Upper lobe of left lung (tissue), 6 donors: ENCODE measurements around the gene SIK2. TPM values are rescaled to one million over a fixed set of nuclear protein-coding genes. Genes with fewer than 3 reads are reported as not detected.

ENCODE experiments used
- ATAC-seq, 2 donors: fragments of 200-7000 bp; cut with Tn5 transposase; one replicate each; pipeline ENCODE4 v1.9.1; 2022; ENCODE audit warnings: mild to moderate bottlenecking in 2 of 2, moderate library complexity in 2 of 2; ENCODE audit not compliant: low FRiP score in 2 of 2
- DNase-seq, 2 donors: peaks; one replicate each; pipeline ENCODE4 v3.0.0-alpha.2; 2019 to 2020
- H3K27ac ChIP-seq, 4 donors: fragments of 200-600 bp; sonication (generic); one replicate each; pipeline ENCODE4 v1.5.1; 2016 to 2019
- H3K27me3 ChIP-seq, 4 donors: fragments of 200-600 bp; sonication (generic); one replicate each; pipeline ENCODE4 v1.5.1; 2017 to 2019
- H3K36me3 ChIP-seq, 4 donors: fragments of 200-600 bp; sonication (generic); one replicate each; pipeline ENCODE4 v1.5.1; 2016 to 2019
- H3K4me1 ChIP-seq, 4 donors: fragments of 200-600 bp; sonication (generic); one replicate each; pipeline ENCODE4 v1.5.1; 2018 to 2019
- H3K4me3 ChIP-seq, 4 donors: fragments of 200-600 bp; sonication (generic); one replicate each; pipeline ENCODE4 v1.5.1; 2017 to 2019; ENCODE audit warnings: mild to moderate bottlenecking in 2 of 4, moderate library complexity in 1 of 4
- H3K9me3 ChIP-seq, 4 donors: fragments of 200-600 bp; sonication (generic); one replicate each; pipeline ENCODE4 v1.5.1; 2018 to 2019
- EP300 ChIP-seq, 4 donors: sonication (generic); formaldehyde crosslinking; IDR thresholded peaks; one replicate each; pipeline ENCODE4 v1.5.1; 2017; ENCODE audit warnings: antibody characterized with exemption in 4 of 4, control low read depth in 2 of 4
- POLR2A ChIP-seq, 4 donors: fragments of 450-650 bp; IDR thresholded peaks; one replicate each; pipeline ENCODE4 v1.5.1; 2016 to 2017; ENCODE audit warnings: antibody characterized with exemption in 4 of 4, mild to moderate bottlenecking in 2 of 4
- POLR2AphosphoS5 ChIP-seq, 2 donors: sonication (generic); formaldehyde crosslinking; IDR thresholded peaks; one replicate each; pipeline ENCODE4 v1.5.1; 2017; ENCODE audit warnings: antibody characterized with exemption in 2 of 2
- WGBS, 2 donors: methylation state at CpG; one replicate each; pipeline ENCODE4 v1.1.5; 2017 to 2018; 5-methylcytosine and 5-hydroxymethylcytosine counted together
- total RNA-seq, 6 donors: library from RNA; depleted of rRNA in 4 of 6; stranded (reverse); fragments of >200 nt in 4 of 6; gene quantifications; one replicate each; pipeline versions ENCODE4 v1.1.0 to v1.2.1, GENCODE V29; 2016 to 2021
- TF ChIP-seq, protein P1 (sequence below), 6 experiments: fragments of 450-650 bp in 4 of 6; fragments of 200-600 bp in 2 of 6; sonication (generic) in 2 of 6; IDR thresholded peaks; one replicate each; pipeline ENCODE4 v1.5.1; 2016 to 2019; ENCODE audit warnings: antibody characterized with exemption in 6 of 6
- donor health status: DM: no; HTN: no; CAD: no; lungs with moderate emphysema.
- donor health status: DM: no; HTN: yes; CAD: no; lungs with severe emphysema.

SIK2 gene
- 10 to 100 TPM; 23.0 to 35.9 (median 27.6) TPM for total RNA-seq

DNA sequence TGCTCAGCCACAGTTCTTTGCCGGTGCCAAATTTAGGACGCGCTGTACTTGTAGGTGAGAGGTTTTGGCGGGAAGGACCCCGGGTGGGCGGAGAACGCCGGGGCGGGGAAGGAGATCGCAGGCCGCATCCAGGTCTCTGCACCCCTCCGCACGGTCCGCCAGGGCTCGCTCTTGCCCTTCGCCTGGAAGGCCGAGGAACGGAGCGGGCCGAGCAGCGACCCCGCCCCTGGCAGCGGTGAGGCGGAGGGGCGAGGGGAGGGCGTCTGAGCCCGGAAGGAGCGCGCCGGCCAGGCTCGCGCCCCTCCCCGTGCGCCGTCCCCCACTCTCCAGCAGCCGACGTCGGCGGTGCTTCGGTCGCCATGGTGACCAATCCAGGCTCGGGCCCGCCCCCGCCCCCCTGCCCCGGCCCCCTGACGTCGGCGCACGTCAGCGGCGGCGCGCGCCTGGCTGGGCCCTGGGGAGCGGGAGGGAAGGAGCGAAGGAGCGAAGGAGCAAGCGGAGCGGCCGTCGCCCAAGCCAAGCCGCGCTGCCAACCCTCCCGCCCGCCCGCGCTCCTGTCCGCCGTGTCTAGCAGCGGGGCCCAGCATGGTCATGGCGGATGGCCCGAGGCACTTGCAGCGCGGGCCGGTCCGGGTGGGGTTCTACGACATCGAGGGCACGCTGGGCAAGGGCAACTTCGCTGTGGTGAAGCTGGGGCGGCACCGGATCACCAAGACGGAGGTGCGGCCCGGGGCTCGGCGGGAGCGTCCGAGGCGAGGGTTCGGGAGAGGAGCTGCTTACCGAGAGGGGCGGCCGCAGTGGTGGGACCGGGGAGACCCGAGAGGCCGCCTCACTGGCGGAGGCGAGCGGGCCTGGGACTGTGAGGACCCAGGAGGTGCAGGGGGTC is at the start of gene SIK2:
SIK2 (plus strand) TSS at position 471 of the 886 bp plus-strand sequence; CDS start at position 586, 115 bp downstream.
- WGBS, 2 donors, result 0% methylated on average over 9 to 37 of the region's 100 CpGs
- no peaks in the 10 kb centered on the region for H3K9me3 ChIP-seq
- DNase-seq (peak; percentile 96 to 98), ATAC-seq (peak; percentile 96 to 99)
- peak within 1 kb of the TSS; percentile 94 to 100 (median 98) for H3K27ac ChIP-seq
- H3K36me3 ChIP-seq, result no peaks in the 10 kb centered on the region
- peak; percentile 82 to 95 for TF ChIP-seq POLR2AphosphoS5 (IDR thresholded peaks at IDR 0.05)
- TF ChIP-seq, protein P1, sequence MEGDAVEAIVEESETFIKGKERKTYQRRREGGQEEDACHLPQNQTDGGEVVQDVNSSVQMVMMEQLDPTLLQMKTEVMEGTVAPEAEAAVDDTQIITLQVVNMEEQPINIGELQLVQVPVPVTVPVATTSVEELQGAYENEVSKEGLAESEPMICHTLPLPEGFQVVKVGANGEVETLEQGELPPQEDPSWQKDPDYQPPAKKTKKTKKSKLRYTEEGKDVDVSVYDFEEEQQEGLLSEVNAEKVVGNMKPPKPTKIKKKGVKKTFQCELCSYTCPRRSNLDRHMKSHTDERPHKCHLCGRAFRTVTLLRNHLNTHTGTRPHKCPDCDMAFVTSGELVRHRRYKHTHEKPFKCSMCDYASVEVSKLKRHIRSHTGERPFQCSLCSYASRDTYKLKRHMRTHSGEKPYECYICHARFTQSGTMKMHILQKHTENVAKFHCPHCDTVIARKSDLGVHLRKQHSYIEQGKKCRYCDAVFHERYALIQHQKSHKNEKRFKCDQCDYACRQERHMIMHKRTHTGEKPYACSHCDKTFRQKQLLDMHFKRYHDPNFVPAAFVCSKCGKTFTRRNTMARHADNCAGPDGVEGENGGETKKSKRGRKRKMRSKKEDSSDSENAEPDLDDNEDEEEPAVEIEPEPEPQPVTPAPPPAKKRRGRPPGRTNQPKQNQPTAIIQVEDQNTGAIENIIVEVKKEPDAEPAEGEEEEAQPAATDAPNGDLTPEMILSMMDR (IDR thresholded peaks at IDR 0.05), result peak; percentile 86 to 99 (median 98)
- TF ChIP-seq POLR2A (IDR thresholded peaks at IDR 0.05), result peak in 3 of 4 donors; percentile 14 to 67 (median 57)
- TF ChIP-seq EP300 (IDR thresholded peaks at IDR 0.05), result peak in 1 of 4 donors; percentile 67
- peak within 1 kb of the TSS; percentile 83 to 91 (median 88) for H3K4me3 ChIP-seq
- no peaks in the 10 kb centered on the region for H3K27me3 ChIP-seq
- H3K4me1 ChIP-seq, result peaks cover 13 to 50% (median 36%) of the 10 kb centered on the region in 4 donors

DNA sequence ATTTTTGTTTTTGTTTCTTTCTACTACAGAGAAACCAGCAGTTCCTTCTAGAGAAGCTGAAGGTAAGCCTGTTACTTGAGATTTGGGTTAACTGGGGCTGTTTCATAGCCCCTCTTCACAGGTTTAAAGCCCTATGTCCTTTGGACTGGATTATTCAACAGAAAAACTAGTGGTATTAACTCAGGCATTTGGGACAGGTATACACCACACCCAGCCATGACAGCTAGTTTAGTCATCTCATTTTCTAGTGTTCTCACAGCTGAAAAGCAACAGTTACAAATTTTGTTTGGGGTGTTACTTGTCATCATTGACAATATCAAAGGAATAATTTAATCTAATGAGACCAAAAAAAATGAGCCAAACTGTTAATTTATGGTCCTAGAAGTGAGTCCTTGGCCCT is 47.7 kb upstream of the SIK2 start:
- H3K27ac ChIP-seq, result no peak overlapping the region
- no peaks in the 10 kb centered on the region for H3K27me3 ChIP-seq
- no peak overlapping the region for H3K4me3 ChIP-seq
- no peaks in the 10 kb centered on the region for H3K4me1 ChIP-seq
- peaks cover 0 to 27% (median 0%) of the 10 kb centered on the region in 4 donors for H3K36me3 ChIP-seq
- TF ChIP-seq EP300 (IDR thresholded peaks at IDR 0.05), result no peak
- no peak for TF ChIP-seq POLR2A (IDR thresholded peaks at IDR 0.05)
- TF ChIP-seq POLR2AphosphoS5 (IDR thresholded peaks at IDR 0.05), result no peak
- TF ChIP-seq, protein P1 (IDR thresholded peaks at IDR 0.05), result no peak
- no peak for DNase-seq
- ATAC-seq, result no peak
- H3K9me3 ChIP-seq, result peaks cover 0 to 2% (median 0%) of the 10 kb centered on the region in 4 donors

DNA sequence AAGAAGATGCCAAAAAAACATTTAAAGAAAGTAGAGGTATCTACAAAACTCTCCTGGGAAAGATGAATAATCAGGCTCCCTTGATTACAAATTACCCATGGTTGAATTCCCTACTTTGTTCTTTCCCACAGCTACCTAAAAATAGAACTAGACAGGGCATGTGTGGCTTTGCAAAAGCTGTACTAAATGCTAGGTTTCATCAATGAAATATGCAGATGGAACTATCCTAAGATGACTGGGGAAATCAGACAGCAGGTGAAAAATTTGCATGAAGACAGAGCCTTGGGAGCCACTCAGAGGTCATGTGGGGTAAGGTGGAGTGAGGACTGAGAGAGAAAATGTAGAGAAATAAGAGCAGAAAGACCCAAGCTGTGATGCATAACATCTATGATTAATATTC is 47.0 kb upstream of the SIK2 start:
- no peak for ATAC-seq
- Histone ChIP-seq H3K9me3 (peaks cover 0 to 2% (median 0%) of the 10 kb centered on the region in 4 donors), H3K4me1 (no peaks in the 10 kb centered on the region), H3K4me3 (no peak overlapping the region), H3K36me3 (peaks cover 0 to 28% (median 0%) of the 10 kb centered on the region in 4 donors), H3K27me3 (no peaks in the 10 kb centered on the region), H3K27ac (no peak overlapping the region)
- TF ChIP-seq EP300 (IDR thresholded peaks at IDR 0.05), result no peak
- TF ChIP-seq POLR2A (IDR thresholded peaks at IDR 0.05), result no peak
- TF ChIP-seq, protein P1 (IDR thresholded peaks at IDR 0.05), result no peak
- TF ChIP-seq POLR2AphosphoS5 (IDR thresholded peaks at IDR 0.05), result no peak
- DNase-seq, result no peak

DNA sequence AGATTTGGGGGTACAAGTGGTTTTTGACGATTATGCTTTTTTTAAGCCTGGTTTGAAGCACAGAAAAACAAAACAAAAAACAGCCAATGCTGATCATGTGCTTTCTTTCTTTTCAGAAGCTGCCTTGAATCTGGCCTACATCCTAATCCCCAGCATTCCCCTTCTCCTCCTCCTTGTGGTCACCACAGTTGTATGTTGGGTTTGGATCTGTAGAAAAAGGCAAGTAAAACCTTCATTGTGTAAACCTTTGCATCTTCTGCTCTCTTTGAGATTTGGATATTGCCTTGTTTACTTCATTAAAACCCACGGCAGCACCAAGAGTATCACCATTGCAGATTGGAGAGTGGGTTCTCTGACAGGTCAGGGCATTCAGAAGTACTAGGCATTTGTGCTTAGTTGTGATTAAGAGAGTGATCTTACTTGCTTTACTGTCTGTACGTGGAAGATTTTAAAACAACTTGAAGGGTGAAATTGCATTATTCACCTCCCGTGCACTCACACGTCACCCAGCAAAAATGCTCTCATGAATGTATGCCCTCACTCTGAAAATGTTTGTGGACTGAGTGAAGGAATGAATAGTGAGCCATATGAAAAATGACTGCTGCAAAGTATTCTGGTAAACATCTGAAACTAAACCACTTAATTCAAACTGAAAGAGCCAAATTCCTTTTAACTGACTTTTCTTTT is 44.7 kb upstream of the SIK2 start:
- DNase-seq (no peak), ATAC-seq (peak in 1 of 2 donors; percentile 54)
- 69 to 74% methylated on average over 5 of the region's 5 CpGs for WGBS, 2 donors
- Histone ChIP-seq H3K36me3 (peaks cover 0 to 41% (median 0%) of the 10 kb centered on the region in 4 donors), H3K27ac (peak overlapping the region; percentile 43 to 55 (median 52)), H3K9me3 (peaks cover 0 to 2% (median 0%) of the 10 kb centered on the region in 4 donors), H3K4me3 (no peak overlapping the region), H3K27me3 (no peaks in the 10 kb centered on the region), H3K4me1 (no peaks in the 10 kb centered on the region)
- no peak for TF ChIP-seq POLR2A (IDR thresholded peaks at IDR 0.05)
- TF ChIP-seq EP300 (IDR thresholded peaks at IDR 0.05), result peak in 1 of 4 donors; percentile 85
- peak in 1 of 2 donors; percentile 26 for TF ChIP-seq POLR2AphosphoS5 (IDR thresholded peaks at IDR 0.05)
- TF ChIP-seq, protein P1 (IDR thresholded peaks at IDR 0.05), result no peak
